Measurements from ENCODE around the gene RIT1.

- TF ChIP-seq POLR2A (IDR thresholded peaks at IDR 0.05) (no peak), CTCF (IDR thresholded peaks at IDR 0.05) (no peak)
These were observed 8.7 kb upstream of the RIT1 start for GRCh38 chr1:155919801-155920200.
